Fibroblast of lung (primary cell): ENCODE data around the gene CSNK1E.

Experiments used
- EZH2 ChIP-seq: IDR thresholded peaks from 2 replicates; pipeline ENCODE4 v1.5.1; 2012; ENCODE audit warnings: low read length, control low read depth, mild to moderate bottlenecking; ENCODE audit errors: missing control alignments
- TF ChIP-seq, protein P1 (sequence below), 2 donors: IDR thresholded peaks in 1 of 2; conservative IDR thresholded peaks in 1 of 2; 1 replicate in 1 of 2; 2 replicates in 1 of 2; pipeline ENCODE4 v1.5.1; 2011 to 2012; ENCODE audit warnings: low read length in 2 of 2, control low read depth in 1 of 2, inconsistent platforms in 1 of 2, low read depth in 1 of 2, mild to moderate bottlenecking in 1 of 2

- TF ChIP-seq, protein P1, sequence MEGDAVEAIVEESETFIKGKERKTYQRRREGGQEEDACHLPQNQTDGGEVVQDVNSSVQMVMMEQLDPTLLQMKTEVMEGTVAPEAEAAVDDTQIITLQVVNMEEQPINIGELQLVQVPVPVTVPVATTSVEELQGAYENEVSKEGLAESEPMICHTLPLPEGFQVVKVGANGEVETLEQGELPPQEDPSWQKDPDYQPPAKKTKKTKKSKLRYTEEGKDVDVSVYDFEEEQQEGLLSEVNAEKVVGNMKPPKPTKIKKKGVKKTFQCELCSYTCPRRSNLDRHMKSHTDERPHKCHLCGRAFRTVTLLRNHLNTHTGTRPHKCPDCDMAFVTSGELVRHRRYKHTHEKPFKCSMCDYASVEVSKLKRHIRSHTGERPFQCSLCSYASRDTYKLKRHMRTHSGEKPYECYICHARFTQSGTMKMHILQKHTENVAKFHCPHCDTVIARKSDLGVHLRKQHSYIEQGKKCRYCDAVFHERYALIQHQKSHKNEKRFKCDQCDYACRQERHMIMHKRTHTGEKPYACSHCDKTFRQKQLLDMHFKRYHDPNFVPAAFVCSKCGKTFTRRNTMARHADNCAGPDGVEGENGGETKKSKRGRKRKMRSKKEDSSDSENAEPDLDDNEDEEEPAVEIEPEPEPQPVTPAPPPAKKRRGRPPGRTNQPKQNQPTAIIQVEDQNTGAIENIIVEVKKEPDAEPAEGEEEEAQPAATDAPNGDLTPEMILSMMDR (conservative IDR thresholded peaks at IDR 0.05 in 1 of 2, IDR thresholded peaks at IDR 0.05 in 1 of 2; ENCODE audit: low read depth in 1 of 2, low read length in 2 of 2), result no peak
- TF ChIP-seq EZH2, result no peak
Measured at GRCh38 chr22:38272373-38273134, 44.7 kb downstream of the CSNK1E start, which contains the start of gene TMEM184B.
